Measurements from ENCODE around the gene SSC5D.
"Not testable (repeated sequence)": the region's sequence is repeated elsewhere in the genome, so short reads cannot be mapped to it uniquely, and the experiment has no call there.

Gene SSC5D

DNA sequence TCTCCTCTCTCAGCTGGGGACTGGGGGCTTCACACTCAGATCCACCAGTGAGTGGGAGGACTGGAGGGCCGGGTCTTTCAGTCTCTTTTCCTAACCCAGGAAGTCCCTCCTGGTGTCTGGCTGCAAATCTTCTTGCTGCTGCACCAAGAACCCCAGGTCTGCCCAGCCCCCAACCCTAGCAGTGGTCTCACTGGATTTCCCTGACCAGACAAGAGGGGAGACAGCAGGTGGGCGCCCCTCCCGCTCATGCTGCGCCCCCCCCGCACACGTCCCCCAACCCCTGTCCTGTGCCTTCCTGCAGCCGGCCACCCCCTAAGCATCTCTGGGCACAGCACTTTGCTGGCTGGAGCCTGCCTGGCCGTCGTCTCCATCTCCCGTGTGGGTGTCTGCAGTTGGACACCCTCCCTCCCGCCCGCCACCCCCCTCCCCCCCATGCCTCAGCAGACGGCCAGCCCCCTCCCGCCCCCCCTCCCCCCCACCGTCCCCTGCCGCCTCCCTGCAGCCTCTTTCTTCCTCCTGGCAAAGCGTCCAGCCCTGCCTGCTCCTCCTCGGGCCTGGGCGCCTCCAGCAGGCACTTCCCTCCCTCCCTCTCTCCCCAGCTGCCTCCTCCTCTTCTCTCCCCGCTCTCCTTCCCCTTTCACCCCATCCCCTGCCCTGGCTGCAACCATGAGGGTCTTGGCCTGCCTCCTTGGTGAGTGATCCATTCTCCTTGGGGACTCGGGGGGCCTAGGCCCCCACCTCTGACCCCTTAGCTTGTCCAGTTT is at the start of gene SSC5D:
TSS of gene SSC5D (plus strand) at position 513 of the 764 bp plus-strand sequence. CDS start at position 667, 154 bp downstream.
- no peak for DNase-seq (ENCODE audit: low read depth)

DNA sequence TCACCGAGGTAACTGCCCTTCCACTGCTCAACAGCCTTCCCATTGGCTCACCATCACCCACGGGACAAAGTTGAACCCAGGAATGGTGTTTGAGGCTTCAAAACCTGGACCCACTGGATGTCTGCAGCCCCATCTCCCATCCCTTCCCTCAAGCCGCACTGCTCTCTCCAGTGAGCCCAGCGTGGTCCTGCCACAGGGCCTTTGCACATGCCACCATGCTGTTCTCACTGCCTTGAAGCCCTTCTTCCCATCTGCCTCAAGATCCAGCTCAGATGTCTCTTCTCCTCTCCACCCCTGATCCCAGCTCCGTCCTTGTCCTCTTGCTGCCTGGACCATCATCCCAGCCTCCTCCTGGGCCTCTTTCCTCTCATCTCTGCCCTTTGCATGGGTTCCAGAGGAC is 49.2 kb upstream of the SSC5D start:
- DNase-seq (ENCODE audit: low read depth) = no peak

DNA sequence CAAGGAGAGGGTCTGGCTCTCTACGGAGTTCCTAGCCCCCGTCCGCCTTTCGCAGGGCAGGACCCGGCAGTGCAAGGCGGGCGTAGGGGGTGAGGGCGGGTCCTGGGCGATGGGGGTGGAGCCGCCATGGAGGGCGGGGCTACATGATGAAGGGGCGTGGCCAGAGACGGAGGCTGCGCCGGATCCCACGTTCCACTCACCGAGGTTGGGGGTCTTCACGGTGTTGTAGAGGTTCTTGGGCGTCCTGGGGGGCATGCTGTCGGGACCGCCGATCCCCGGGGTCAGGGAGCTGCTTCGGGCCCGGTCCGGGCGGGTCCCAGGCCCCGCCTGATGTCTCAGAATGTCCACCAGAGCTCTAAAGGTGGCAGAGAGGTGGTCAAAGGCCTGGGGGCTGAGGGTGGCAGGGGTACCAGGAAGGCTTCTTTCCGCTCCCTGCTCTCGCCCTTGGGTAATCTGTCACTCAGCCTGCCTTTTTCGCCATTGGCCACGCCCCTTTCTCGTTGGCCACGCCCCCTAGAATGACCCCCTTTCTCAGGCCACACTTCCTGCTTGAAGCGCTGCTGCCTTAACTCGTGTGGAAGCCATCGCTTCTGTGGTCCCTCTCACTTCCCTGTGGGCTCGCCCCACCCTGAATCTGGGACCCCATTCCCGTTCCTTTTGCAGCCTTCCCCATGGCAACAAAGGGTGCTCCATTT is 47.7 kb upstream of the SSC5D start:
- DNase-seq (ENCODE audit: low read depth) = no peak

DNA sequence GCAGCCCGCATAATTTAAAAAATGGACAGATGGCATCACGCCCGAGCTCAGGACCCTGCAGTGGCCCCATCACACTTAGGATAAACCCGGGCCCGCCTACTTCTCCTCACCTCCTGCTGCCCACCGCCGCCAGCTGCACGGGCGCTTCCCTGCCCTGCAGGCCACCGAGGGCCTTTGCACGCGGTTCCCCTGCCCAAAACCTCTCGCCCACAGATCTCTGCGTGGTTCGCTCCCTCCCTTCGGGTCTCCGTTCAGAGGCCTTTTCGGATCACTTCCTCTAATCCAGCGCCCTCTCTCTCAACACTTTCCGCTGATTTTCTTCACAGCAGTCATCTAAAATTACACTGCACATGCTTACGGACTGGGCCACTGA is 46.9 kb upstream of the SSC5D start:
- no peak for DNase-seq (ENCODE audit: low read depth)

DNA sequence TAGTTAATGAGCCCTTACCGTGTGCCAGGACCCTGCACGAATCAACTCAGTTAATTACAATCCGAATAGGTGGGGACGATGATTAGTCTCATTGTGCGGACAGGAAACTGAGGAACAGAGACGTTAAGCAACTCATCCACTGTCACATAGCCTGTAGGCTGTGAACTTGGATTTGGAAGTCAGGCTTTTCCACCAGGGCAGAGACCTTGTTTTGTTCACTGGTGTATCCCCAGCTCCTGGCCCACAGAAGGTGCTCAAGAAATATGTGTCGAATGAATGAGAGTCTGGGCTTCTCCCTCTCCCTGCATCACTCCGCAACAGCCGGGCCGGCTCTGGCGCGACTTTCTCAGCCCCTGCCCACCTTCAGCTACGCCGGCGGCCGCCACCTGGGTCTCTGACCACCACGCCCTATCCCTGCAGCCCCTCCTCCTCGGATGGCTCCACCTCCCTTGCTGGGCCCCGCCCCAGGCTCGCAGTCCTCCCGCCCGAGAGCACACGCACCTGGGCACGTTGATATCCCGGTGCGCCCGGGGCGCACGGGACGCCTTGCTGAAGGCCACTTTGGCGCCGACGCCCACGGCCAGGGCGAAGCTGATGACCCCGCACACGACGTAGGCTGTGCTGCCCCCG is 46.4 kb upstream of the SSC5D start:
- DNase-seq (ENCODE audit: low read depth) = no peak

DNA sequence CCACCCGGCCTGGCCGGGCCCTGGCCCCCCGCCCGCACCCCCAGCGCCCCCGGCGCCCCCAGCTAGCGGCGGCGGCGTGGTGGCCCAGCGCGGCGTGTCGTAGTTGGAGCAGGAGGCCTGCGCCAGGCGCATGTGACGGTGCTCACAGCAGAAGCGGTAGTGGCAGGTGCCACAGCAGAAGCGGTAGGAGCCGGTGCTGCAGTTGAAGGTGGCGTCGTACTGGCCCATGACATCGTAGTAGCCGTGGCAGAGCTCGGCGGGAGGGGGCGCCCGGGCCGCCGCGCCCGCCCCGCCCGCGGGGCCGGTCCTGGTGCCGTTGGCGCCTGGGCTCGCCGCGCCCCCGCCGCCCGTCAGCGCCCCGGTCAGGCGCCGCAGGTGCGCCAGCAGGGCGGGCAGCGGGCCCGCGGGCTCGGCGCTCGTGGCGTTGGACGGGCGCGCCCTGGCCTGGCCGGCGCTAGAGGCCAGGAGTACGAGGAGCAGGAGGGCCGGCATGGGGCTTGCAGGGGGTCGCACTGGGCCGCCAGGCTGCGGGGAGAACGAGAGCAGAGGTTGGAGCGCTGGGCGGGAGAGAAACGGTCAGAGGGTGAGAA is 45.8 kb upstream of the SSC5D start:
- no peak for DNase-seq (ENCODE audit: low read depth)

DNA sequence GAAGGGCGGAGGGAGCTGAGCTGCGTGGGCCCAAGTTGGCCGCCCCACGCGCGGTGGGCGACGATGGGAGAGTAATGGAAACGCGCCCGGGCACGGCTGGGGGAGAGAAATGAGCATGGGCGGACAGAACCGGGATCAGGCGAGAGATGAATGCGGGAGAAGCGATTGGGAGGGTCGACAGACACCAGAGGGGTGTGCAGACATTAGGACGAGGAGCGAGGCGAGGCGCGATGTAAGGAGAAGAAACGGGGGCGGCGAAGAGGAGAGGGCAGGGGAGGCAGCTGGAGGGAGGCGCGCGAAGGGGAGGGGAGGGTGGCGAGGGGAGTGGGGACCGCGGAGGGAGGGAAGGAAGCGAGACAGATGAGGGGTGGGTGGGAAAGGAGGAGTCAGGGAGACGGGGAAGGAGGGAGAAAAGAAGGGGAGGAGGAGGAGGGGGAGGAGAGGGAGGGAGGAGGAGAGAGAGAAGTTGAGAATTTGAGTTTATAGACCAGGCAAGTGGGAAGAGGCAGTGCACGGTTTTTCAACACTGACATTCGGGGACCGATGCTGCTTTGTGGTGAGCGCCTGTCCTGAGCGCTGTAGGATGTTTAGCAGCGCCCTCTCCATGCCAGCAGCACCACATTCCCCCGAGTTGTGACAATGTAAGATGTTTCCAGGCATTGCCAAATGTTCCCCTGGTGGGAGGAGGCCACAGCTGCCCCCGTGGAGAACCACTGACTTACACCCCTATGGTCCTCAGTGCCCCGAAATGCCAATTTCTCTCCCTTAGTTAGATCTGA is 45.0 kb upstream of the SSC5D start, which contains the start of gene SHISA7:
TSS of gene SHISA7 (minus strand) at position 256 of the 779 bp plus-strand sequence. CDS start 437 bp downstream, outside the sequence.
- no peak for DNase-seq (ENCODE audit: low read depth)

DNA sequence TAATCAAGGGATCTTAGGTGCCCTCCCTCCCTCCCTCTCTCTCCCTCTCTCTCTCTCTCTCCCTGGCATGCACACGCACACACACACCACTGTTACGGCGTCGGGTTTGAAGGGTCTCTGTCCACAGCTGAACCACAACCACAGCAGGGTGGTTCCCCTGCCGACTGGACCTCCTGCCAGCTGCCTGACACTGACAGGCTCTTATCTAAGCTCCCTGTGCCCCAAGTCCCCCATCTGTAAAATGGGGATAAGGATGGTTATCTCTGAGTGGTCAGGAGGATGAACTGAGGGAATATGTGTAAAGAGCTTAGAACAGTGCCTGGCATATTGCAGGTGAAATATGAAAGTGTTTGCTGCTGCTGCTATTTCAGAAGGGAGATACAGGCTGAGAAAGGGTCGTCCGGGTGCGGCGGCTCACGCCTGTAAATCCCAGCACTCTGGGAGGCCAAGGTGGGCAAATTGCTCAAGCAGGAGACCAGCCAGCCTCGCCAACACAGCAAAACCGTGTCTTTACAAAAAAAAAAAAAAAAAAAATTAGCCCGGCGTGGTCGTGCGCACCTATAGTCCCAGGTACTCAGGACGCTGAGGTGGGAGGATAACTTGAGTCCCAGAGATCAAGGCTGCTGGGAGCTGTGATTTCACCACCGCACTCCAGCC is 44.3 kb upstream of the SSC5D start:
- DNase-seq (ENCODE audit: low read depth) = no peak

DNA sequence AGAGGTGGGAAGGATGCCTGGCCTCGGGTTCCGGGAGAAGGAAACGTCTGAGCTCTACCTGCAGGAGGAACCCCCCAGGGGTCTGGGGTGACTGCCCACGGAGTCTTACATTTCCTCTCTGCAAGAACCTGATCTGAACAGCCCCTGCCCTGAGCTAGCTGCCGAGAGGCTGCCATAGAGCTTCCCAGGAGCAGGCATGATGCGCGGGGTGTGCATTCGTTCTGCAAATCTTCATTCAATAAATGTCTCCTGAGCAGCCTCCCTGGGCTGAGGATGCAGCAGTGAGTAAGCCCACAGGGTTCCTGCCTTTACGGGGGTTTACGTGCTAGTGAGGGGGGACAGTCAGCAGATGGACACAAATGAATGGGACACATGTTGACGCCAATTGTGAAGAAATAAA is 43.6 kb upstream of the SSC5D start:
- DNase-seq (ENCODE audit: low read depth) = no peak

DNA sequence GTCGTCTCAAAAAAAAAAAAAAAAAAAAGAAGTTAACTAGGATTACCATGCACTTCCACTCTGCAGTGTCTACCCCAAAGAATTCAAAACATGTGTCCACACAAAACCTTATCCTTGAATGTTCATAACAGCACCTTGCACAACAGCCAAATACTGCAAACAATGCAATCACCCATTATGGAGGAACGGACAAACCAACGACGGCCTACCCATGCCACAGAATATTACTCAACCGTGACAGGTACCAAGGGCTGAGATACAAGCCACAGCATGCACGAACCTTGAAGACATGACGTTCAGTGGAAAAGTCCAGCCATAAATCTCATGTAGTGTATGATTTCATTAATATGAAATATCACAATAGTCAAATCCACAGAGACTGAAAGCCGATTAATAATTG is 42.2 kb upstream of the SSC5D start:
- DNase-seq (ENCODE audit: low read depth) = no peak

DNA sequence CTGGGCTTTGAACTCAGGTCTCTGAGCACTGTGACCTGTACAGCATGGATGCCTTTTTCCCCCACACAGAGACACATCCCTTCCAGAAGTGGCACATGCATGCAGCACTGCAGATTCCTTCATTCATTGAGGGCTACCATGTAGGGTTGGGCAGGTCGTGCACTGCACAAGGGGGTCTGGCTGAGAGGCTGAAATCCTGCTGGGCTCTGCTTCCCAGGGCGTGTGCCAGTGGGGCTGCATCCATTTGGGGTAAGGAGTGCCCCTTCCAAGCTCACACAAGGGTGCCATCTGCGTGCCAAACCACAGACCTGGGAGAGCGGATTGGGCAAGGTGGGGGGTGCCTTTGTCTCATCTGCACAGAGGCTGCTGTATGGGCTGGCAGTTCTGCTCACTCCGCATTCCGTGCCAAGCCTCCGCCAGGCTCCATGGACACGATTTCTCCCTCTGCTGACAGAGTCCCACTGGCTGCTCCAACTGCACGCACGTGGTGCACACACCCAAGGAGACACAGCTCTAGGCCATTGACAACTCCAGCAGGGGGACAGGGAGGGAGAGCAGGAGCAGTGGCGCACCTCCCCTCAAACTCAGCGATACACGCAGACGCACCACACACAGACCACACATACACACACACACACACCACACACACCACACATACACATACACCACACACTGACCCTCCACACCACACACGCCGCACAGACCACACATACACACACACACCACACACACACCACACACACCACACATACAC is 40.6 kb upstream of the SSC5D start:
- no peak for DNase-seq (ENCODE audit: low read depth)

DNA sequence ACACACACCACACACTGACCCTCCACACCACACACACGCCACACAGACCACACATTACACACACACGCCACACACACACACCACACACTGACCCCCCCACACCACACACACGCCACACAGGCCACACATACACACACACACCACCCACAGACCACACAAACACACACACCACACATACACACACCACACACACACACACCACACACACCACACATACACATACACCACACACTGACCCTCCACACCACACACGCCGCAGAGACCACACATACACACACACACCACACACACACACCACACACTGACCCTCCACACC is 40.1 kb upstream of the SSC5D start:
- not testable (repeated sequence) for DNase-seq (ENCODE audit: low read depth)

DNA sequence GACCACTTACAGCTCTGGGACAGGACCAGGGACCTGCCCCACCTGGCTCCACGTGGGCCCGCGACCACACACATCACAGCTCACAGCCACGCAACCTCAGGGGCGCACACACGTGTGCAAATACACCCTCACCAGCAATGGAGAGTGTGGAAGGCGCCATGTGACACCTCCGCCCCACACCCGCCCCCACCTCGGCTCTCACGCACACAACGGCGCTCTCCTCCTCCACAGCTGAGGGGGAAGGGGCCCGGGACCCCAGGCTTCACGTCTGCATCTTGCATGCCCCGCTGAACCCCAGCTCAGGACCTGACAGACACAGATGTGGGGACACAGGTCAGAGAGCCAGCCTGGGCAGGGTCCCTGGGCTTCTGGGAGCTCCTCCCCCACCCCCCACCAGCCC is 38.8 kb upstream of the SSC5D start:
- no peak for DNase-seq (ENCODE audit: low read depth)

DNA sequence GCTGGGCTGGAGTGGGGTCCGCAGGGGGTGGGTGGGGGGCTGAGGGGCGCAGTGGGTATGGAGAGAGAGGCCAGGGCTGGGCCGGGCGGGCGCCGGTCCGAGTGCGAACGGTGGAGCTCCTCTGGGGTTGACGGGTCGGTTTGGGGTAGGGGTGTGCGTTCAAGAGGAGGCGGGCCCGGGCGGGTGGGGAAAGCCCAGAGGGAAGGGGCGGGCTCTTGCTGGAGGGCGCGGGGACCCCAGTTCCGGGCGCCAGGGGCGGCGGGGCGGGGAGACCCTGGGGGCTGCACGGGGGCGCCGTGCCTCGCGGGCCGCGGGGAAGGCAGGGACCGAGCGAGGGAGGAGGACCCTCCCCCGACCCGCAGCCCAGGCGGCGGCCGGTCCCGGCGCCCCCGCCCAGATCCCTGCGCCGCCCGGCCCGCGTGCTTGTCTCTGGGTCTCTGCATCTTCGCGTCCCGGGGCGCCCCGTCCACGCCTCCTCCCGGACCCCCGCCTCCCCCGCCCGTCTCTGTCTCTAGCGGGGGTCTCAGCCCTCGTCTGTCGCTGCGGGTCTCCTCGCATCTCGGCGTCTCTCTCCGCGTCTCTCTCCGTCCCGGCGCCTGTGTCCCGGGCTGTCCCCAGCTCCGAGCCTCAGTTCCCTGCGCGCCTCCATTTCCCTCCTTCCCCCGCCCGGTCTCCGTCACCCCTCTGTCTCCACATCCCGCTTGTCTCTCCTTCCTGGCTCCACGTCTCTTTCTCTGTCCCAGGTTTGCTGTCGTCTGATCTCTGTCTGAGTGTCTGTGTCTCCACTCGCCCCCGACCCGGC is 36.9 kb upstream of the SSC5D start:
- no peak for DNase-seq (ENCODE audit: low read depth)

DNA sequence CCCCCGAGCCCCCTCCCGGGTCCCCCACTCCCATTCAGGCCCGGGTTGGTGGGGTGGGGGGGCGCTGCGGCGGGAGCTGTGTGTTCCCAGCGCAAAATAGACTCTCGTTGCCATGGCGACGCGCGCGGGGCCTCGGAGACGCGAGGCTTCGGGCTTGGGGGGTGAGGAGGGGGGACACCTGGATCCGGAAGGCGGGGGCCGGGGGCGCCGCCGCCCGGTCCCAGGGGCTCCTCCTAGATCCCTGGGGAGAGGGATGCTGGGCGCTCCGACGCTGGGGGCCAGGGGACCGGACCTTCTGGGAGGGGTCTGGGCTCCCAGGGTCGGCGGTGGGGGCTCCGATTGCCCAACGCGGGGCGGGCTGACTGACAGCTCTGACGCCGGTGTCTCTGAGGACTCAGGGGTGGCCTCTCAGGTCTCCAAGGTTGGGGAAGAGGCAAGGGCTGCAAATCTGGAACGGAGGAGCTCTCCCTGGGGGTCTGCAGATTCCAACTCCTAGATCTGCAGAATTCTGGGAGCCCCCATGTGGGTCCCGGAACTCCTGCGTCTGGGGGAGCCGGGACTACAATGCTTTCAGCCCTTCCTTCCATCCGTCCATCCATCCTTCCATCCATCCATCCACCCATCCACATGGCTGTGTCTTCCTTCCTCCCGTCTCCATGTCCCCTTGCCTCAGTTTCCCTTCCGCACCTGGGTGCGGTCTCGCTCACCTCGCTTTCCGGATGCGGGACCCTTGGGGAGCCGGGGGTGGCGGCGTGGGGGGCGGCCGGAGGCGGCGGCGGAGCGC is 36.1 kb upstream of the SSC5D start:
- no peak for DNase-seq (ENCODE audit: low read depth)

DNA sequence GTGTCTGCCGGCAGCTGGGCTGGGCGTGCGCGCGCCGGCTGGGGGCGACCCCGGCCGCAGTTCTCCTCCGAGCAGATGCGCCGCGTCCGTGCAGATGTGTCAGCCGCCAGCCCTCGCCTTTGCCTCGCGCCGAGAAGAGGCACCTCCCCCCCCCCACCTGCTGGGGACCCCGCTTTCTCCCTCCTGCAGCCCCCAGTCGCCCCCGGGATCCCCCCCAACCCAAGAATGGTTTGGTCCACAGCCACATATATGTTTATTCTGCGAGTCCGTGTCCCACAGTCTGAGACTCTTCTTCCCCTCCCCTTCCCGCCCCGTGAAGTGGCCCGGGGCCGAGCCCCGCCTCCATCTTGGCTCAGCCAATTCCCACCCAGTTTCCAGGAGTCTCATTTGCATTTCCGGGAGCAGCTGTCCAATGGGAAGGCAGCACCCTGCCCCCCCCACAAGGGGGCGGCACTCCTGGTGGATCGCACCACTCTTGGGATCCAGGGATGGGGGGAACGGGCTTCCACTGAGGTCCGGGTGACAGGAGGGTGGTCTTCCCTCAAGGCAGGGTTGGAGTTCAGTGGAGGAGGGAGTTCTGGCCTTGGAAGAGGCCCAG is 35.4 kb upstream of the SSC5D start:
- DNase-seq (ENCODE audit: low read depth) = peak; percentile 24

DNA sequence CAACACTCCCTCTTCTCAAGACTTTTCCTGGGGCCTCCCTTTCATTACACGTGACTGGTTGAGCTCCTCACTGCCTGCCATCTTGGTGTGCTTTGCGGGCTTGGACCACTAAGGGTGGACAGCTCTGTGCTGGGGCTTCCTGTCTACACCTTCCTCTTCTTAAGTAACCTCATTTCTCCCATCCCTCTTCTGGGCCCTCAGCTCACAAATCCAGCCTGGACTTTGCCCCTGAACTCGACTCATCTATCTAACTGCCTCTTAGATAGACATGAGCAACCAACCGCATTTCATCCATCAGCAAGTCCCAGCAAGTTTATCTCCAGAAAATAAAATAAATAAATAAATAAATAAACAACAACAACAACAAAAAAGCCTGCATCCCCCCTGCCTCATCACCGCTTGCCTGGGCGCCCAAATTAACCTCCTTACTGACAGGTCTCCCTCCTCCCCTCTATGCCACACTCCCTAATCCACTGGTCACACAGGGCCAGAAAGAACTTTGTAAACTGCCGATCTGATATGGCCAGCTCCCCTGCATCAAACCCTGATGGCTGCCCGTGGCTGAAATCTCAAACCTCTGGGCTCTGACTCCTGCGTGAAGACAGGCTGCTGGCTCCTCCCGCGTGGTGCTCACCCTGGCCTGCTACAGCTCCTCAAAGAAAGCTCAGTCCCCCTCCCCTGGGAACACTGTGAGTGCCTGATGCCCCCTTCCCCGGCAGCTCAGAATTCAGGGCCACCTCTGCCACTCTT is 34.5 kb upstream of the SSC5D start:
- DNase-seq (ENCODE audit: low read depth) = no peak

DNA sequence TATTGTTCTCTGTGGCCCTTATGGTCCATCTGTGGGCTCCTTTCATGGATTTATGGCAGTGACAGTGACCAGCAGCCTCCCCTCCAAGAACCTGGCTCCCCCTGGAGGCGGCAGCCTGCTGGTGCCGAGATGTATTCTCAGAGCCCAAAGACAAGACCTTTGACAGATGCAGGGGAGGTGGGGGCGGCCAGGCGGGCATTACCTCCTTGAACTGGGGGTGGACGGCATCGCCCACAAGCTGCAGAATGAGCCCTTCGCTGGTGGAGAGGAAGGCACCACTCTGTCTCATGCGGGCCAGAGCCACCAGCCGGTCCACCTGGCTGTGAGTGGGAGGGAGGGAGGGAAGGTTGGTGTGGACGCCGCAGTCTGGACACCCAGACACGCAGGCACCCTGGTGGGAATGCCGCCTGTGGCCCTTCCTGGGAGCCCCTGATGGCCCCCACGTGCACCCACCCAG is 33.4 kb upstream of the SSC5D start:
- DNase-seq (ENCODE audit: low read depth) = no peak
